Osteocyte (in vitro differentiated cells): ENCODE measurements around the gene SCGB1C2. TPM values are rescaled to one million over a fixed set of nuclear protein-coding genes. Genes with fewer than 3 reads are reported as not detected.

Source experiments
- DNase-seq: peaks from one replicate; pipeline ENCODE4 v3.0.0; 2021; ENCODE audit warnings: mixed read lengths; ENCODE audit not compliant: unreplicated experiment; ENCODE audit errors: extremely low spot score
- H3K27ac Mint-ChIP-seq: one replicate; pipeline ENCODE4 v1.8.0; 2021; ENCODE audit warnings: mild to moderate bottlenecking, mixed read lengths; ENCODE audit not compliant: unreplicated experiment
- H3K27me3 Mint-ChIP-seq: one replicate; pipeline ENCODE4 v1.8.0; 2021; ENCODE audit warnings: mixed read lengths; ENCODE audit not compliant: unreplicated experiment
- H3K36me3 Mint-ChIP-seq: one replicate; pipeline ENCODE4 v1.8.0; 2021; ENCODE audit warnings: mixed read lengths; ENCODE audit not compliant: unreplicated experiment
- H3K4me1 Mint-ChIP-seq: one replicate; pipeline ENCODE4 v1.8.0; 2021; ENCODE audit warnings: mixed read lengths; ENCODE audit not compliant: unreplicated experiment
- H3K4me3 Mint-ChIP-seq: one replicate; pipeline ENCODE4 v1.8.0; 2021; ENCODE audit warnings: mild to moderate bottlenecking, moderate library complexity, mixed read lengths; ENCODE audit not compliant: unreplicated experiment
- H3K9me3 Mint-ChIP-seq: one replicate; pipeline ENCODE4 v1.8.0; 2021; ENCODE audit warnings: mixed read lengths; ENCODE audit not compliant: unreplicated experiment
- CTCF ChIP-seq: fragments of 200-600 bp; sonication (generic); IDR thresholded peaks from 2 replicates; pipeline ENCODE4 v1.5.0; 2021; ENCODE audit warnings: antibody characterized with exemption, mild to moderate bottlenecking, moderate library complexity
- total RNA-seq: library from RNA; stranded (reverse); gene quantifications from 2 replicates; pipeline ENCODE4 v1.2.1, GENCODE V29; 2021

The SCGB1C2 gene
- total RNA-seq, 1 donor from 2014 or later = not detected

GRCh38 chr17:181245-182049 lies 44.1 kb downstream of the SCGB1C2 start, which contains the start of gene DOC2B:
TSS of gene DOC2B (minus strand) at chr17:181650. CDS start at chr17:181479, 171 bp downstream.
- Mint-ChIP-seq H3K27me3 (peaks cover 58% of the 10 kb centered on the region), H3K9me3 (no peaks in the 10 kb centered on the region), H3K4me3 (peak within 1 kb of the TSS; percentile 22), H3K27ac (no peak within 1 kb of the TSS), H3K4me1 (peaks cover 2% of the 10 kb centered on the region), H3K36me3 (no peaks in the 10 kb centered on the region)
- TF ChIP-seq CTCF = no peak
- no peak for DNase-seq

- DNase-seq = no peak
- TF ChIP-seq CTCF = no peak
- H3K9me3 Mint-ChIP-seq = no peaks in the 10 kb centered on the region
- peak overlapping the region; percentile 22 for H3K4me3 Mint-ChIP-seq
- no peaks in the 10 kb centered on the region for H3K36me3 Mint-ChIP-seq
- H3K4me1 Mint-ChIP-seq = peaks cover 2% of the 10 kb centered on the region
- H3K27me3 Mint-ChIP-seq = peaks cover 63% of the 10 kb centered on the region
- H3K27ac Mint-ChIP-seq = no peak overlapping the region
Observed at GRCh38 chr17:182050-182751, 44.8 kb downstream of the SCGB1C2 start.

- no peaks in the 10 kb centered on the region for H3K36me3 Mint-ChIP-seq
- no peak for DNase-seq
- no peak overlapping the region for H3K4me3 Mint-ChIP-seq
- TF ChIP-seq CTCF = no peak
- no peaks in the 10 kb centered on the region for H3K9me3 Mint-ChIP-seq
- peaks cover 2% of the 10 kb centered on the region for H3K4me1 Mint-ChIP-seq
- peaks cover 55% of the 10 kb centered on the region for H3K27me3 Mint-ChIP-seq
- H3K27ac Mint-ChIP-seq = no peak overlapping the region
Observed at GRCh38 chr17:183021-183420, 45.7 kb downstream of the SCGB1C2 start.

DNA sequence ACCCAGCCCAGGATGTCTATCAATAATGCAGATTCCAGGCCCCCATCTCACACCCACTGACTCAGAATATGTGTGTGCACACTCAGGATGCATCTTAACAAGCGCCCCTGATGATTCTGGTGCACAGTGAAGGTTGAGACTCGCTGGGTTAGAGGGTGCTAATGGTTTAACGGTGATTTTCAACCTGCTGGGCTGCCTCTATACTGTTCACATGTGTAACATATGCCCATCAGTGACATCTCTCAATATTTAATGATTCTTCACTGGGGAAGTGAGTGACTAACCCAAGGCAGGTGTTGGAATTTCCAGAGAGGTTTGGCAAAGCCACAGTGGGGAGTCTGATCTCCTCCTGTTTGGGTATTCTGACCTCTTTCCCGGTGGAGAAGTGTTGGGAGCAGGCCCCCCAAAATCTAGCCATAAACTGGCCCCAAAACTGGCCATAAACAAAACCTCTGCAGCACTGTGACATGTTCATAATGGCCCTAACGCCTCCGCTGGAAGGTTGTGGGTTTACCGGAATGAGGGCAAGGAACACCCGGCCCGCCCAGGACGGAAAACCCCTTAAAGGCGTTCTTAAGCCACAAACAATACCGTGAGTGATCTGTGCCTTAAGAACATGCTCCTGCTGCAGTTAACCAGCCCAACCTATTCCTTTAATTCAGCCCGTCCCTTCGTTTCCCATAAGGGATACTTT lies 48.2 kb downstream of the SCGB1C2 start:
- Mint-ChIP-seq H3K4me1 (peaks cover 2% of the 10 kb centered on the region), H3K27me3 (peaks cover 70% of the 10 kb centered on the region), H3K36me3 (no peaks in the 10 kb centered on the region), H3K4me3 (no peak overlapping the region), H3K27ac (no peak overlapping the region), H3K9me3 (no peaks in the 10 kb centered on the region)
- DNase-seq = no peak
- TF ChIP-seq CTCF = no peak
